Kidney tubule cell (primary cell): ENCODE data around the gene CTIF.

Experiments used
- DNase-seq: peaks from one replicate; pipeline ENCODE4 v3.0.0-alpha.2; 2018; ENCODE audit warnings: low spot score

Gene CTIF

GRCh38 chr18:48753691-48754090 is 214.9 kb downstream of the CTIF start:
- DNase-seq, result no peak

- DNase-seq, result no peak
Measured at GRCh38 chr18:48754559-48754958, 215.7 kb downstream of the CTIF start.

GRCh38 chr18:48754993-48755473 is 216.2 kb downstream of the CTIF start:
- DNase-seq, result peak; percentile 4

GRCh38 chr18:48756511-48757226 is 217.8 kb downstream of the CTIF start:
- DNase-seq, result no peak

GRCh38 chr18:48757367-48757766 is 218.5 kb downstream of the CTIF start:
- DNase-seq, result no peak

GRCh38 chr18:48757906-48758305 is 219.1 kb downstream of the CTIF start:
- DNase-seq, result no peak

- no peak for DNase-seq
Measured at GRCh38 chr18:48761582-48761981, 222.8 kb downstream of the CTIF start.

- no peak for DNase-seq
Measured at GRCh38 chr18:48762022-48762421, 223.2 kb downstream of the CTIF start.

GRCh38 chr18:48762836-48763718 is 224.2 kb downstream of the CTIF start:
- DNase-seq, result no peak

- DNase-seq, result no peak
Measured at GRCh38 chr18:48763719-48764100, 224.9 kb downstream of the CTIF start.

- no peak for DNase-seq
Measured at GRCh38 chr18:48765053-48765452, 226.2 kb downstream of the CTIF start.

GRCh38 chr18:48766026-48766425 is 227.2 kb downstream of the CTIF start:
- DNase-seq, result no peak

GRCh38 chr18:48766487-48766886 is 227.7 kb downstream of the CTIF start:
- no peak for DNase-seq

GRCh38 chr18:48767090-48767690 is 228.4 kb downstream of the CTIF start:
- no peak for DNase-seq

- DNase-seq, result no peak
Measured at GRCh38 chr18:48769006-48769636, 230.3 kb downstream of the CTIF start.

- DNase-seq, result no peak
Measured at GRCh38 chr18:48770243-48770642, 231.4 kb downstream of the CTIF start.

- DNase-seq, result peak; percentile 17
Measured at GRCh38 chr18:48771641-48772375, 233.0 kb downstream of the CTIF start.

GRCh38 chr18:48772457-48772856 is 233.6 kb downstream of the CTIF start:
- no peak for DNase-seq

GRCh38 chr18:48773821-48774220 is 235.0 kb downstream of the CTIF start:
- no peak for DNase-seq

GRCh38 chr18:48774941-48775340 is 236.1 kb downstream of the CTIF start:
- no peak for DNase-seq

GRCh38 chr18:48775372-48776155 is 236.7 kb downstream of the CTIF start:
- no peak for DNase-seq
